Activated T-cell treated with anti-CD3 and anti-CD28 coated beads for 48 hours (primary cell): ENCODE measurements around the gene TP53I11.

Experiments used
- DNase-seq: peaks from one replicate; pipeline ENCODE4 v3.0.0-alpha.2; 2020; ENCODE audit warnings: low read depth

The TP53I11 gene

GRCh38 chr11:44912270-44912987 is 38.3 kb downstream of the TP53I11 start:
- no peak for DNase-seq

GRCh38 chr11:44911029-44911814 is 39.5 kb downstream of the TP53I11 start:
- peak; percentile 69 for DNase-seq

GRCh38 chr11:44910591-44910990 is 40.1 kb downstream of the TP53I11 start:
- no peak for DNase-seq

DNA sequence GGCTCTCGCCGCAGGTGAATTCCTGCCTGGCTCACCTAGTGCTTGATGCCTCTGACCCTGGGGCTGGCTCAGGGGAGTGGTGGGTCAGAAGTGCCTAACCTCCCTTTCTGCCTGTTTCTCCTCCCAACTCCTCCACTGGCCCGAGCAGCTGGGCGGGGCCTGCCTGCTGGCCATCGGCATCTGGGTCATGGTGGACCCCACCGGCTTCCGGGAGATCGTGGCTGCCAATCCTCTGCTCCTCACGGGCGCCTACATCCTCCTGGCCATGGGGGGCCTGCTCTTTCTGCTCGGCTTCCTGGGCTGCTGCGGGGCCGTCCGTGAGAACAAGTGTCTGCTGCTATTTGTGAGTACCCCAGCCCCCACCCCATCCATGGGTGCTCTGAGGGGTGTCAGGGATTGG is 41.1 kb downstream of the TP53I11 start:
- no peak for DNase-seq

DNA sequence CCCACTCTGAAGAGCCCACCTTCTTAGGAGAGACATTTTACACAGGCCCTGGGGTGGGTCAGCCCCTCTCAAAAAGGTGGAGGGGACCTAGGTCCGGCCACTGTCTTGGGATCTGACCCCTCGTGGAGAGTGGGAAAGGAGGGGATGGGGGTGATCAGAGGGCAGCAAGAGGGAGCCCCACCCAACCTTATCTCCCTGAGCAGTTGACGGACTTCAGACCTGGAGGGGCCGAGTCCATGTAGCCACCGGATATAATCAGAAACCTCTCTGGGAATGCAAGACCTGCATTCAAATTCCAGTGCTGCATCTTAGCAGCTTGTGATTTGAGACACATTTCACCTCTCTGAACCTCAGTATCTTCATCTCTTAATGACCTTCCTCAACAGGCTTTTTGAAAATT is 44.0 kb downstream of the TP53I11 start:
- no peak for DNase-seq

GRCh38 chr11:44905131-44905866 is 45.4 kb downstream of the TP53I11 start:
- no peak for DNase-seq

GRCh38 chr11:44904261-44905020 is 46.2 kb downstream of the TP53I11 start:
- no peak for DNase-seq

GRCh38 chr11:44903518-44903917 is 47.2 kb downstream of the TP53I11 start:
- DNase-seq, result no peak

DNA sequence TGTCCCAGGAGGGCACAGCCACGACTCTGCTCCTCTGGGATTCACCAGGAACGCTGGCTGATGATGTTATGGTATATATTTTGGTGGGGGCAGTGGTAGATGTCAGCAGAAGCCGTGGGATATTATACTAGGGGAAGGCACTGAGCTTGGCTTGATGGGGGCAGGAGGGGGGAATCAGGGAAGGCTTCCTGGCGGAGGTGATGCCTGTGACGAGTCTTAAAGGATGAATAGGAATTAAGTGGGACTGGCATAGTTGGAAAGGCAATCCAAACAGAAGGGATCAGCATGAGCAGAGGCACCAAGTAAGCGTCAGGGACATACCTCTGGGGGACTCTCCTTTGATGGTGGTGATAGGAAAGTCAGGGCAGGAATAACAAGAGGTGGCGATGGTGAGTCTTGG is 47.6 kb downstream of the TP53I11 start:
- DNase-seq, result no peak

- no peak for DNase-seq
Observed at GRCh38 chr11:44901786-44902185, 48.9 kb downstream of the TP53I11 start.

DNA sequence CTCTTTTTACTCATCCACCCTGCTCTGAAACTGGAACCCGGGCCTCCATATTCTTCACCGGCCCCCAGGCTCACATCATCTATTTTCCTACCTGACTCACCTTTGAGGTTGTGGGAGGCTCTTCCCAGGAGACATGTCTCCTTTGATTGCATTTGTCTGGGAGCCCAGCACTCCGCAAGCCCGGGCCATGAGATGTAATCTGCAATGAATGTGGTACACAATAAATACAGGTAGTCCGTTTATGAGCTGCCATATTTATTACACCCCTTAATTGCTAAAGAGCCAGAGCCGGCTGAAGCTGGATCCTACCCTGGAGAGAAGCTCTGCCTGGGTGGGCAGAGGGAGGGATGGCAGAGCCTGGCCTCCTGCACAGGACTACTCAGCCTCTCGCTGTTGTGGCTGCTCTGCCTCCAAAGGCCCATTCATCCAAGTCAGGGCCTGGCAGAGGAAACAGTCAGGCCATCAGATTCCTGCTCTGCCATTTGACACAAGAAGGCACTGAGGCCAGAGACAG is 49.5 kb downstream of the TP53I11 start:
- DNase-seq, result no peak

- peak; percentile 29 for DNase-seq
Observed at GRCh38 chr11:44899959-44900358, 50.7 kb downstream of the TP53I11 start.

- peak; percentile 58 for DNase-seq
Observed at GRCh38 chr11:44893846-44894617, 56.7 kb downstream of the TP53I11 start.

- no peak for DNase-seq
Observed at GRCh38 chr11:44893308-44893822, 57.3 kb downstream of the TP53I11 start.

DNA sequence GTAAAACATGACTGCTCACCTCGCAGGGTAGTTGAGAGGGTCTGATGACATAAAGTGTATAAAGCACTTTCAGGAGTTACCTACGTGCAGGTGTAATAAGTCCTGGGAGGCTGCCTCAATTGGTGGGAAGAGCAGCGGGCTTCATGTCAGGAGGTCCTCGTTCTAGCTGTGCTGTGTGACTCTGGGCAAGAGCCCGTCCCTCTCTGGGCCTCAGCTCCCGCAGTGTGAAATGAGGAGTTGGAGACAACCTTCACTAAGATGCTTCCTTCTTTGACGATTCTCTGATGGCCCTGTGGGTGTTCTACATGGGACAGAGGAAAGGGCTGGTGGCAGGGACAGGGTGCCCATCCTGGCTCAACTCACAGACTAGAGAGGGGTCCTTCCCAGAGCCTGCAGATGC is 57.8 kb downstream of the TP53I11 start:
- DNase-seq, result no peak

DNA sequence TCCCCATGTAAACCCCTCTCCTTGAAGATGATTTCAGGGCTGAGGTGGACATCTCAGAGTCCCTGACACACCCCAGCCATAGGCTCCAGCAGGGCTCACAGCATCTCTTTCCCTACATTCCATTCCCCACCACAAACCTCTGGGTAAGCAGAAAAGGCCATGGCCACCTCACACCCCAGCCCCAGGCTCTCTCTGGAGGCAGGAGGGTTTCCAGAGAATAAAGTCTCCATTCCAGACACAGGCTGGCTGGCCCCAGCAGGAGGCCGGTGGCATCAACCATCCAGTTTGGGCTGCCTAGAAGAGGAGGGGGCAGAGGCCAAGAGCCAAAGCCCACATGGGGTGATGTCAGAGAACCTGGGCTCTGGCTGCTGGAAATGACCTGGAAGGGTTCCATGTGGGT is 61.4 kb downstream of the TP53I11 start:
- DNase-seq, result no peak

DNA sequence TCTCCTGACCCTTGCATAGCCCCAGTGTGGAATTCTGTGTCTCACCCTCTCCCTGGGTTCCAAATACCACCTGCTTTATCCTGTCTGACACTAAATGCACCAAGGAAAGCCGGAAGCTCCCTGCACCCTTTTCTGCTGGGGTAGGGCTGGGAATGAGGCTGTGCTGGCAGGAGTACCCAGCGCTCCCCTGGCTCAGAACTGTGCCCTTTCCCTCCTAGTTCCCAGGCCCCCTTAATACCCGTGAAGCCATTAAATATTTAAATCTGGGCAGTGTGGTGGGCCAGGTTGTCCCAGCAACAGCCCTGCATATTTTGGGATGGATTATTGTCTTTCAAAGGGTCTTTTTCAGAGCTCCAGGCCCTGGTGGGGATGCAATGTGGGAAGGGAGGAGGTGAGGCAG is 63.0 kb downstream of the TP53I11 start:
- DNase-seq, result no peak

- no peak for DNase-seq
Observed at GRCh38 chr11:44886790-44887140, 63.9 kb downstream of the TP53I11 start.

DNA sequence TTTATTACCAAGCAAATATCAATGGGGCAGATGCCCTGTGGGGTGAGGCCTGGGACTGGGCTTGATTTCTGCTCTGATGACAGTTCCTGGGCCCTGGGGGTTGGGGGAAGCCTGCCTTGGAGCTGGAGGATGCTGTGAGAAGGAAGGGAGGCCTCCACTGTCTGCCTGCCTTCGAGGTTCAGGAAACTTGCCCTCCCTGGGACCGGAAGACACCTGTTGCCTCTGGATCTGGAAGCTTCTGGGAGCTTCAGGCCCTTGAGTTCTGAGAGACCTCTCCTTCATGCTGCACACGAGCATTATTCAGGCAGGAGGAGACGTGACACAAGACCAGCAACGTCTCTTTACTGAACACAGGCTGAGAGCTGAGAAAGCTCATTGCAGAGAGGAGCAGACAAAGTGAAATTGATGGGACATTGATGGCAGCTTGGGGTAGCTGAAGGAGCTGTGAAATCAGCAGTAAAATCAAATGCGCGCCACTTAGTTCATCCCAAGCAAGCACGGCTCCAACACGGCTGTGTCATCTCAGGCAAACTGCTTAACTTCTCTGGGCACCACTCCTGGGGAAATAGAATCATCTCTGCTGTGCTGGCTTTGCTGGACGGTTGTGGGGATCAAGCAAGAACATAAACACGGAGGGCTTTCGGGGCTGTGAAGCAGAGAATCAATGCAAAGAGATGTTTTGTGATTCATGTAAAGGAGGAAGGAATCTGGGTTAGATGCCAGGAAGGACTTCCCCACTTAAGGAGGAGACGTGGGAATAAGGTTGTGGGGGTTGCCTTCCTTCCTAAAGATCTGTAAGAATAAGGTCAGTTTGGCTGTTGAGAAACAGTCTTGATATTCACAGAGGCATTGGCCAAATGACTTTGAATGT is 64.5 kb downstream of the TP53I11 start:
- DNase-seq, result no peak
